Measurements from ENCODE around the gene LIPG. TPM values are rescaled to one million over a fixed set of nuclear protein-coding genes. Genes with fewer than 3 reads are reported as not detected.

LIPG gene
- total RNA-seq, 4 donors from 2014 or later = 0.12 to 13.9 (median 2.1) TPM

GRCh38 chr18:49612515-49613033 lies 50.7 kb downstream of the LIPG start:
- DNase-seq = no peak
- intact Hi-C loops (cut with DNase I) = no loop called here
- 66 to 75% methylated on average over 5 to 10 of the region's 11 CpGs for WGBS, 2 donors

GRCh38 chr18:49613141-49613640 lies 51.3 kb downstream of the LIPG start:
- no peak overlapping the region for H3K27ac ChIP-seq
- no peak overlapping the region for H3K4me3 ChIP-seq
- no peak for DNase-seq
- no peak for TF ChIP-seq POLR2A (IDR thresholded peaks at IDR 0.05)
- TF ChIP-seq CTCF (IDR thresholded peaks at IDR 0.05) = no peak
- intact Hi-C loops (cut with DNase I) = no loop called here
- no peaks in the 10 kb centered on the region for H3K27me3 ChIP-seq
- peaks cover 0 to 15% (median 0%) of the 10 kb centered on the region in 3 donors for H3K4me1 ChIP-seq
- no peaks in the 10 kb centered on the region for H3K36me3 ChIP-seq
- H3K9me3 ChIP-seq = no peaks in the 10 kb centered on the region
- 65 to 67% methylated on average over 4 to 6 of the region's 7 CpGs for WGBS, 2 donors

More at GRCh38 chr18:49612515-49613033, 50.7 kb downstream of the LIPG start:
- Histone ChIP-seq H3K4me1 (peaks cover 0 to 15% (median 0%) of the 10 kb centered on the region in 3 donors), H3K4me3 (no peak overlapping the region), H3K9me3 (no peaks in the 10 kb centered on the region), H3K27me3 (no peaks in the 10 kb centered on the region), H3K27ac (no peak overlapping the region), H3K36me3 (no peaks in the 10 kb centered on the region)
- no peak for TF ChIP-seq POLR2A (IDR thresholded peaks at IDR 0.05)
- TF ChIP-seq CTCF (IDR thresholded peaks at IDR 0.05) = no peak

- TF ChIP-seq POLR2A (IDR thresholded peaks at IDR 0.05) = no peak
- no peak for TF ChIP-seq CTCF (IDR thresholded peaks at IDR 0.05)
- DNase-seq = no peak
- H3K9me3 ChIP-seq = no peaks in the 10 kb centered on the region
- H3K4me3 ChIP-seq = no peak overlapping the region
- H3K27ac ChIP-seq = no peak overlapping the region
- 30 to 51% methylated on average over 5 of the region's 5 CpGs for WGBS, 2 donors
- no peaks in the 10 kb centered on the region for H3K27me3 ChIP-seq
- H3K4me1 ChIP-seq = peaks cover 0 to 11% (median 0%) of the 10 kb centered on the region in 3 donors
- no peaks in the 10 kb centered on the region for H3K36me3 ChIP-seq
- intact Hi-C loops (cut with DNase I) = no loop called here
Measured at GRCh38 chr18:49613641-49614151, 51.8 kb downstream of the LIPG start.

- intact Hi-C loops (cut with DNase I) = no loop called here
- Histone ChIP-seq H3K27me3 (peaks cover 0 to 14% (median 0%) of the 10 kb centered on the region in 4 donors), H3K27ac (no peak overlapping the region), H3K9me3 (no peaks in the 10 kb centered on the region), H3K36me3 (no peaks in the 10 kb centered on the region), H3K4me1 (peaks cover 0 to 2% (median 0%) of the 10 kb centered on the region in 3 donors), H3K4me3 (no peak overlapping the region)
- DNase-seq = no peak
- WGBS, 2 donors = 72 to 79% methylated on average over 5 to 6 of the region's 6 CpGs
- TF ChIP-seq POLR2A (IDR thresholded peaks at IDR 0.05) = no peak
- TF ChIP-seq CTCF (IDR thresholded peaks at IDR 0.05) = no peak
Measured at GRCh38 chr18:49616618-49617328, 54.9 kb downstream of the LIPG start.

- 67 to 69% methylated on average over 3 of the region's 3 CpGs for WGBS, 2 donors
- intact Hi-C loops (cut with DNase I) = no loop called here
- Histone ChIP-seq H3K4me3 (no peak overlapping the region), H3K4me1 (peaks cover 0 to 4% (median 0%) of the 10 kb centered on the region in 3 donors), H3K9me3 (no peaks in the 10 kb centered on the region), H3K27me3 (peaks cover 0 to 19% (median 0%) of the 10 kb centered on the region in 4 donors), H3K36me3 (no peaks in the 10 kb centered on the region), H3K27ac (no peak overlapping the region)
- TF ChIP-seq POLR2A (IDR thresholded peaks at IDR 0.05) (no peak), CTCF (IDR thresholded peaks at IDR 0.05) (no peak)
- DNase-seq = no peak
Measured at GRCh38 chr18:49617329-49617695, 55.5 kb downstream of the LIPG start.

Measured in esophagus squamous epithelium (tissue), 5 donors.